Body of pancreas (tissue), 4 donors: ENCODE data around the gene RHOD. TPM values are rescaled to one million over a fixed set of nuclear protein-coding genes. Genes with fewer than 3 reads are reported as not detected.

Experiments used
- ATAC-seq: fragments of 150-250 bp; one replicate; pipeline ENCODE4 v1.9.1; 2016
- DNase-seq, 4 donors: peaks; one replicate each; pipeline ENCODE4 v3.0.0-alpha.2; 2019
- H3K27ac ChIP-seq, 4 donors: fragments of 200-600 bp; sonication (generic); 1 replicate in 3 of 4; 2 replicates in 1 of 4; pipeline versions ENCODE4 v1.5.1 to v1.6.1; 2016 to 2019; ENCODE audit warnings: mild to moderate bottlenecking in 1 of 4, mixed read lengths in 1 of 4, moderate library complexity in 1 of 4
- H3K27me3 ChIP-seq, 2 donors: fragments of 200-600 bp; sonication (generic); one replicate each; pipeline ENCODE4 v1.6.0; 2016; ENCODE audit warnings: mild to moderate bottlenecking in 1 of 2
- H3K36me3 ChIP-seq, 2 donors: fragments of 200-600 bp; sonication (generic); replicated peaks in 1 of 2; 2 replicates each; pipeline ENCODE4 v1.5.1; 2016; ENCODE audit warnings: low read depth in 2 of 2; ENCODE audit not compliant: insufficient read depth in 1 of 2
- H3K4me1 ChIP-seq: fragments of 200-600 bp; sonication (generic); one replicate; pipeline ENCODE4 v1.6.0; 2016
- H3K4me3 ChIP-seq, 2 donors: fragments of 200-600 bp; sonication (generic); 1 replicate in 1 of 2; 2 replicates in 1 of 2; pipeline ENCODE4 v1.5.1; 2016 to 2019
- H3K9me3 ChIP-seq, 3 donors: fragments of 200-600 bp; sonication (generic); 1 replicate in 2 of 3; 2 replicates in 1 of 3; pipeline ENCODE4 v1.5.1; 2016
- POLR2A ChIP-seq, 3 donors: fragments of 450-650 bp; IDR thresholded peaks; one replicate each; pipeline ENCODE4 v1.6.1; 2016; ENCODE audit warnings: antibody characterized with exemption in 3 of 3, mild to moderate bottlenecking in 2 of 3
- WGBS, 2 donors: methylation state at CpG; one replicate each; pipeline ENCODE4 v1.1.5; 2017; 5-methylcytosine and 5-hydroxymethylcytosine counted together
- intact Hi-C: fragments of 100-400 bp; cut with DNase I; formaldehyde crosslinking; loops from one replicate; pipeline ENCODE4 v1.15.1; 2023
- total RNA-seq, 2 donors: library from RNA; depleted of rRNA; stranded (reverse); fragments of >200 nt; gene quantifications; one replicate each; pipeline ENCODE4 v1.1.0, GENCODE V29; 2016
- TF ChIP-seq, protein P1 (sequence below), 7 experiments: fragments of 450-650 bp in 4 of 7; fragments of 200-600 bp in 3 of 7; sonication (generic) in 3 of 7; IDR thresholded peaks; one replicate each; pipeline ENCODE4 v1.5.1; 2016 to 2019; ENCODE audit warnings: antibody characterized with exemption in 7 of 7

Gene RHOD
- total RNA-seq, 2 donors from 2014 or later, result 19.1 to 33.5 TPM

DNA sequence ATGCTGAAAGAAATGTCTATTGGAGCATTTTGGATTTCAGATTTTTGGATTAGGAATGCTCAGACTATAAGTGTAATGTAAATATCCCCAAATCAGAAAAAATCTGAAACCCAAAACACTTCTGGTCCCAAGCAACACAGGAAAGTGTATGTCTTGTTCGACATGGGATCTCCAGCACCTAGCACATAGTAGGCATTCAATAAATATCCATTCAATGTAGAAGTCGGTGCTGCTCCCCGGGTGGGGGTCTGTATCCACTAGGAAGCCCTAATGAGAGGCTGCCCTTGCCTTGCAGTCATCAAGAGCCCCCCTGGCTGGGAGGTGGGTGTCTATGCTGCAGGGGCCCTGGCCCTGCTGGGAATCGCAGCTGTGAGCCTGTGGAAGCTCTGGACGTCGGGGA, 22.3 kb upstream of the RHOD start:
- no peak for DNase-seq
- no peaks in the 10 kb centered on the region for H3K4me1 ChIP-seq
- no peak overlapping the region for H3K4me3 ChIP-seq
- no peaks in the 10 kb centered on the region for H3K9me3 ChIP-seq
- TF ChIP-seq POLR2A (IDR thresholded peaks at IDR 0.05), result no peak
- TF ChIP-seq, protein P1, sequence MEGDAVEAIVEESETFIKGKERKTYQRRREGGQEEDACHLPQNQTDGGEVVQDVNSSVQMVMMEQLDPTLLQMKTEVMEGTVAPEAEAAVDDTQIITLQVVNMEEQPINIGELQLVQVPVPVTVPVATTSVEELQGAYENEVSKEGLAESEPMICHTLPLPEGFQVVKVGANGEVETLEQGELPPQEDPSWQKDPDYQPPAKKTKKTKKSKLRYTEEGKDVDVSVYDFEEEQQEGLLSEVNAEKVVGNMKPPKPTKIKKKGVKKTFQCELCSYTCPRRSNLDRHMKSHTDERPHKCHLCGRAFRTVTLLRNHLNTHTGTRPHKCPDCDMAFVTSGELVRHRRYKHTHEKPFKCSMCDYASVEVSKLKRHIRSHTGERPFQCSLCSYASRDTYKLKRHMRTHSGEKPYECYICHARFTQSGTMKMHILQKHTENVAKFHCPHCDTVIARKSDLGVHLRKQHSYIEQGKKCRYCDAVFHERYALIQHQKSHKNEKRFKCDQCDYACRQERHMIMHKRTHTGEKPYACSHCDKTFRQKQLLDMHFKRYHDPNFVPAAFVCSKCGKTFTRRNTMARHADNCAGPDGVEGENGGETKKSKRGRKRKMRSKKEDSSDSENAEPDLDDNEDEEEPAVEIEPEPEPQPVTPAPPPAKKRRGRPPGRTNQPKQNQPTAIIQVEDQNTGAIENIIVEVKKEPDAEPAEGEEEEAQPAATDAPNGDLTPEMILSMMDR (IDR thresholded peaks at IDR 0.05), result no peak
- no peaks in the 10 kb centered on the region for H3K27me3 ChIP-seq
- 59 to 76% methylated on average over 1 to 6 of the region's 6 CpGs for WGBS, 2 donors
- no peak overlapping the region for H3K27ac ChIP-seq
- intact Hi-C loops, result no loop called here
- no peak for ATAC-seq
- no peaks in the 10 kb centered on the region for H3K36me3 ChIP-seq

DNA sequence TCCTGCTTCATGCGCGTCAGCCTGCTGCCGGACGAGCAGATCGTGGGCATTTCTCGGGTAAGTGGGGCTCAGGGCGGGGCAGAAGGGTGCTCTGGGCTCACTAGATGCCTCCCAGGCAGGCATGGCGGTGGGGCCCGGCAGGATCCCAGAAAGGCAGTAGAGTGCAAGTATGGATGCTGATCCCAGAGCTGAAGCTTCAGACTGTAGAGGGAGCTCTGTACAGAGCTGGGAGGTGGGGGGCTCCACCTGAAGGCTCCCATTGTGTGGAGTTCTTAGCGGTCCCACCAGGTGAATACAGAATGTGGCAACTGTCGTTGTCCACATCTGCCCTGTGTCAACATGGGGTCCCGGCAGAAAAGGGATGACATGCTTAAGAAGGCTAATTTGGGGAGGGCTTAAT, 16.5 kb upstream of the RHOD start:
- Histone ChIP-seq H3K27ac (no peak overlapping the region), H3K27me3 (no peaks in the 10 kb centered on the region), H3K4me1 (no peaks in the 10 kb centered on the region), H3K9me3 (no peaks in the 10 kb centered on the region), H3K4me3 (no peak overlapping the region), H3K36me3 (no peaks in the 10 kb centered on the region)
- 51 to 55% methylated on average over 4 to 10 of the region's 12 CpGs for WGBS, 2 donors
- no peak for DNase-seq
- intact Hi-C loops, result no loop called here
- no peak for TF ChIP-seq POLR2A (IDR thresholded peaks at IDR 0.05)
- TF ChIP-seq, protein P1 (IDR thresholded peaks at IDR 0.05), result no peak
- no peak for ATAC-seq

DNA sequence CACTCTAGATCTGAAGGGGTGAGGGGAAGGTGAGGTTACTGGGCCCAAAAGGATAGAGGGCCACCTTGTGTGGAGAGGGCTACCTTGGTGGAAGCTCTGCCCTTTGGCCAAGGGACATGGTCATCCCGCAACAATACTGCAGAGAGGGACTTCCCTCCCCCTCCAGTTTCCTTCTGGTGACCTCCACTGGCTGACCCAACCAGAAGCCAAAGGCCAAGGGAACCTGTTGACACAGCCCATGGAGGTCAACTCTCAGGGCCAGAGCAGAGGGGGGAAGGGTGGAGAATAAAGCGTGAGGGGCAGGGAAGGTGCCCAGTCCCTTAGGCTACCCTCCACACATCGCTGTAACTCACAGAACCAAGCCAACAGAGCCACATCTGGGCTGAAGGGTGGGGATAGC, 15.0 kb upstream of the RHOD start:
- TF ChIP-seq, protein P1 (IDR thresholded peaks at IDR 0.05), result no peak
- no peak for TF ChIP-seq POLR2A (IDR thresholded peaks at IDR 0.05)
- Histone ChIP-seq H3K4me1 (no peaks in the 10 kb centered on the region), H3K4me3 (no peak overlapping the region), H3K36me3 (no peaks in the 10 kb centered on the region), H3K27me3 (no peaks in the 10 kb centered on the region), H3K27ac (no peak overlapping the region), H3K9me3 (no peaks in the 10 kb centered on the region)
- no peak for ATAC-seq
- DNase-seq, result no peak
- WGBS, 2 donors, result 50 to 80% methylated on average over 1 to 3 of the region's 3 CpGs
- intact Hi-C loops, result no loop called here

DNA sequence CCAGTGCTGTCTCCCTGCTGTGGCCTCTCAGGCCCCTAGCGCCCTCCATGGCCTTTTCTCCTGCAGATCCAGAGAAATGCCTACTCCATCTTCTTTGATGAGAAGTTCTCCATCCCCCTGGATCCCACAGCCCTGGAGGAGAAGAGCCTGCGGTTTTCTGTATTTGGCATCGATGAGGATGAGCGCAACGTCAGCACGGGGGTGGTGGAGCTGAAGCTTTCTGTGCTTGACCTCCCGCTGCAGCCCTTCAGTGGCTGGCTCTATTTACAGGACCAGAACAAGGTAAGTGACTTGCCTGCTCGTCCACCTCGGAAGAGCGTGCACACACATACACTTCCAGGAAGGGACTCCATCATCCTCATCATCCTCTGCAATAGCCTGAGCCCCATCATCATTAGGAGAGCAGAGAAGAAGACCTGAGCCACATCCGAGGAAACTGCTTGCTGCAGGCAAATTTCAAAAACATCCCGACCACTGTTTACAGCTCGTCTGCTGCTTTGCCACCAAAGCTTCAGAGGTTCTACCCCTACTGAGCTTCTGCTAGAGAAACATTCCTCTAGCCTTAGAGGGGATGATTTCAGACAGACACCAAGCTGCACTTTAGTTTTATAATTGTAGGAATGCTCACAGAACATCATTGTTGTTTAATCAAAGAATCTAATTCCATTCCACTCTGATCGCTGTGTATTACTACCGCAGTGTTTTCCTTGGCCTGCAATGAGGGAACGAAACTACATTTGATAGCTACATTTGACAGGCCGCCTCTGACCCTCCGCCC, 12.9 kb upstream of the RHOD start:
- no peak overlapping the region for H3K4me3 ChIP-seq
- intact Hi-C loops, result no loop called here
- no peak overlapping the region for H3K27ac ChIP-seq
- H3K36me3 ChIP-seq, result no peaks in the 10 kb centered on the region
- TF ChIP-seq, protein P1 (IDR thresholded peaks at IDR 0.05), result no peak
- TF ChIP-seq POLR2A (IDR thresholded peaks at IDR 0.05), result no peak
- DNase-seq (no peak), ATAC-seq (no peak)
- no peaks in the 10 kb centered on the region for H3K4me1 ChIP-seq
- WGBS, 2 donors, result 69 to 70% methylated on average over 18 of the region's 18 CpGs
- no peaks in the 10 kb centered on the region for H3K27me3 ChIP-seq
- no peaks in the 10 kb centered on the region for H3K9me3 ChIP-seq

DNA sequence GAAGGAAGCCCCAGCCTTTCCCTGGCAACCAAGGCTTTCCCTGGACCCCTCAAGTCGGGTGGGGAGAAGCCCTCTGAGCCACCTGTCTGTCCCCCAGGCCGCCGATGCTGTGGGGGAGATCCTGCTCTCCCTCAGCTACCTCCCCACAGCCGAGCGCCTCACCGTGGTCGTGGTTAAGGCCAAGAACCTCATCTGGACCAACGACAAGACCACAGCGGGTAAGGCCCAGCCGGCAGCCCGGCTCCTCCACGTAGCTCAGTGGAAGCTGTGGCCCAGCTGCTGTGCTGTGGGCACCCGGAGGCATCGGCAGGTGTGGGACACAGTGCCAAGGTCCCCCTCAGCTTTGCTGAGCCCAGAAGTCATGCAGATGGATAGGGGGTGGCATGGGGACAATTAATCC, 12.2 kb upstream of the RHOD start:
- DNase-seq (no peak), ATAC-seq (no peak)
- Histone ChIP-seq H3K27me3 (no peaks in the 10 kb centered on the region), H3K9me3 (no peaks in the 10 kb centered on the region), H3K36me3 (no peaks in the 10 kb centered on the region), H3K4me1 (no peaks in the 10 kb centered on the region), H3K27ac (no peak overlapping the region), H3K4me3 (no peak overlapping the region)
- TF ChIP-seq POLR2A (IDR thresholded peaks at IDR 0.05), result no peak
- TF ChIP-seq, protein P1 (IDR thresholded peaks at IDR 0.05), result no peak
- 69% methylated on average over 9 of the region's 14 CpGs; no CpG with 5 or more reads in 1 of the 2 donors for WGBS, 2 donors
- intact Hi-C loops, result no loop called here
